Lower leg skin (tissue), 4 donors: Measurements from ENCODE around the gene ARAP1. TPM values are rescaled to one million over a fixed set of nuclear protein-coding genes. Genes with fewer than 3 reads are reported as not detected.

ENCODE experiments used
- DNase-seq, 2 donors: peaks; one replicate each; pipeline ENCODE4 v3.0.0-alpha.2; 2019; ENCODE audit warnings: low spot score in 2 of 2
- H3K4me3 ChIP-seq: fragments of 200-600 bp; sonication (generic); 2 replicates; pipeline ENCODE4 v1.5.1; 2017; ENCODE audit warnings: mild to moderate bottlenecking, low read depth; ENCODE audit not compliant: poor library complexity, severe bottlenecking
- POLR2A ChIP-seq, 2 donors: fragments of 450-650 bp; IDR thresholded peaks; one replicate each; pipeline ENCODE4 v1.6.1; 2016 to 2017; ENCODE audit warnings: antibody characterized with exemption in 2 of 2, mild to moderate bottlenecking in 1 of 2, moderate library complexity in 1 of 2
- WGBS, 2 donors: methylation state at CpG; one replicate each; pipeline ENCODE4 v1.1.5; 2018; 5-methylcytosine and 5-hydroxymethylcytosine counted together
- intact Hi-C: fragments of 100-400 bp; cut with DNase I; formaldehyde crosslinking; loops from one replicate; pipeline ENCODE4 v1.15.0; 2023; ENCODE audit warnings: low total_unique reads
- total RNA-seq, 4 donors: library from RNA; depleted of rRNA; stranded (reverse); fragments of >200 nt; gene quantifications; one replicate each; pipeline ENCODE4 v1.1.0, GENCODE V29; 2016
- TF ChIP-seq, protein P1 (sequence below), 3 donors: fragments of 450-650 bp; IDR thresholded peaks; one replicate each; pipeline ENCODE4 v1.5.1; 2016; ENCODE audit warnings: antibody characterized with exemption in 3 of 3, mild to moderate bottlenecking in 3 of 3, moderate library complexity in 2 of 3

The ARAP1 gene
- total RNA-seq, 4 donors from 2014 or later: 60.6 to 89.6 (median 80.6) TPM

DNA sequence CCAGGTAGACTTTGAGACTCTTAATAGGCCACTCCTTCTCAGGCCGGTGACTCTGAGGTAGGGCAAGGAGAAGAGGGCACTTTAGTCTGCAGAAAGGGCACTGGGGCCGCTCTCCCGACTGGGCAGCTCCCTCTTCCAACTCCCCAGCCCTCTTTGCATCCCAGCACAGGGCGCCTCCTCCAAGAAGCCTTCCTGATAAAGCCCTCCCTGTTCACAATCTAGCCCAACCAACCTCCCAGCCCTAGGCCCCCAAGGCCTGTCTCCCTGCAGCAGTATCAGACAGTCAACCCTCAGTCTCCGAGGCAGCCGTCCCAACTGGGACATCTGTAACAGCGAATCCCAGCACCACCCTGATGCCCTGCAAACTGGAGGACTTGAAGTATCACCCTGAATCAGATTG lies 63.7 kb downstream of the ARAP1 start:
- intact Hi-C loops: no loop called here
- no peak overlapping the region for H3K4me3 ChIP-seq
- 89 to 95% methylated on average over 7 of the region's 7 CpGs for WGBS, 2 donors
- TF ChIP-seq POLR2A (IDR thresholded peaks at IDR 0.05): no peak
- TF ChIP-seq, protein P1, sequence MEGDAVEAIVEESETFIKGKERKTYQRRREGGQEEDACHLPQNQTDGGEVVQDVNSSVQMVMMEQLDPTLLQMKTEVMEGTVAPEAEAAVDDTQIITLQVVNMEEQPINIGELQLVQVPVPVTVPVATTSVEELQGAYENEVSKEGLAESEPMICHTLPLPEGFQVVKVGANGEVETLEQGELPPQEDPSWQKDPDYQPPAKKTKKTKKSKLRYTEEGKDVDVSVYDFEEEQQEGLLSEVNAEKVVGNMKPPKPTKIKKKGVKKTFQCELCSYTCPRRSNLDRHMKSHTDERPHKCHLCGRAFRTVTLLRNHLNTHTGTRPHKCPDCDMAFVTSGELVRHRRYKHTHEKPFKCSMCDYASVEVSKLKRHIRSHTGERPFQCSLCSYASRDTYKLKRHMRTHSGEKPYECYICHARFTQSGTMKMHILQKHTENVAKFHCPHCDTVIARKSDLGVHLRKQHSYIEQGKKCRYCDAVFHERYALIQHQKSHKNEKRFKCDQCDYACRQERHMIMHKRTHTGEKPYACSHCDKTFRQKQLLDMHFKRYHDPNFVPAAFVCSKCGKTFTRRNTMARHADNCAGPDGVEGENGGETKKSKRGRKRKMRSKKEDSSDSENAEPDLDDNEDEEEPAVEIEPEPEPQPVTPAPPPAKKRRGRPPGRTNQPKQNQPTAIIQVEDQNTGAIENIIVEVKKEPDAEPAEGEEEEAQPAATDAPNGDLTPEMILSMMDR (IDR thresholded peaks at IDR 0.05): no peak
- no peak for DNase-seq

DNA sequence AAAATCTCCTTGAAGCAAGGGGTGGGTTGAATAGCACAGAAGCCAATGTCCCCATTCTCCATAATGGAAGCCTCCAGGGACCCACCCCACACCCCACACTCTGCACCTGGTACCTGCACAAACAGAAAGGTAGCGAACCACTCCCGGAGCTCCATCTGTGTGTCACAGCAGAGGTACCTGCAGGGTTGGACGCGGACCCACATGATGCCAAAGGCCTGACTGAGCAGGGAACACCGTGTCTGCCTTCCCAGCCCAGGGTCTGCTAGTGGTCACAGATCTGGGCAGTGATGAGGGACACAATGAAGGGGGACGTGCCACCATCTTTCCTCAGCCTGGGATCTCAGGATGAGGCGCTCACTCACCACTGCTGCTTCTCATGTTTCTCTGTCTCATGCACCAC lies 64.9 kb downstream of the ARAP1 start:
- TF ChIP-seq, protein P1 (IDR thresholded peaks at IDR 0.05): no peak
- TF ChIP-seq POLR2A (IDR thresholded peaks at IDR 0.05): no peak
- no peak for DNase-seq
- WGBS, 2 donors: 88 to 91% methylated on average over 7 of the region's 7 CpGs
- intact Hi-C loops: no loop called here
- H3K4me3 ChIP-seq: no peak overlapping the region

DNA sequence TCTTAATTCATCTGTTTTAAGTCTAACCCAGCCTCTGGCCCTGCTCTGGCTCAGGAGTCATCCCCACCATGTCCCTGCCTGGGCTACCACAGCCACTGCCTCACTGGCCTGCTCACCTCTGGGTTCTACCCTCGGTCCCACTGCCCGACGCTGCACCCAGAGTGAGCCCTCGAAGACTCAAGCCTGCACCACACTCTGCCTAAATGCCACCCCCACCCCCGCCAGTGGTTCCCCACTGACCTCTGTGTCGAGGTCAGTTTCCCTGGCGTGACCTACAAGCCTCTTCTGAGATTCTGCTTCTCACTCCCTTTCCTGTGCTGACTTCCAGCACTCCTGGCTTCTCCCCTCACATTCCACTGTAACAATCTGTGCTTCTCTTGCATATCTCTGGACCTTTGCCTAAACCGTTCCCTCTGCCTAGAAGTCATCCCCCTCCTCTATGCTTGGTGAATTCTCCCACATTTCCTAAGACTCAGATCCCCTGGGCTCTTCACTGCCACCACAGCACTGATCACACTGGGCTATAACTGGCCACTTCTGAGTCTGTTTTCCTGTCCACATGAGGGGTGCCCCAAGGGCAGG lies 65.5 kb downstream of the ARAP1 start:
- intact Hi-C loops: no loop called here
- WGBS, 2 donors: 70 to 79% methylated on average over 8 of the region's 8 CpGs
- TF ChIP-seq, protein P1 (IDR thresholded peaks at IDR 0.05): no peak
- TF ChIP-seq POLR2A (IDR thresholded peaks at IDR 0.05): no peak
- H3K4me3 ChIP-seq: no peak overlapping the region
- DNase-seq: no peak

DNA sequence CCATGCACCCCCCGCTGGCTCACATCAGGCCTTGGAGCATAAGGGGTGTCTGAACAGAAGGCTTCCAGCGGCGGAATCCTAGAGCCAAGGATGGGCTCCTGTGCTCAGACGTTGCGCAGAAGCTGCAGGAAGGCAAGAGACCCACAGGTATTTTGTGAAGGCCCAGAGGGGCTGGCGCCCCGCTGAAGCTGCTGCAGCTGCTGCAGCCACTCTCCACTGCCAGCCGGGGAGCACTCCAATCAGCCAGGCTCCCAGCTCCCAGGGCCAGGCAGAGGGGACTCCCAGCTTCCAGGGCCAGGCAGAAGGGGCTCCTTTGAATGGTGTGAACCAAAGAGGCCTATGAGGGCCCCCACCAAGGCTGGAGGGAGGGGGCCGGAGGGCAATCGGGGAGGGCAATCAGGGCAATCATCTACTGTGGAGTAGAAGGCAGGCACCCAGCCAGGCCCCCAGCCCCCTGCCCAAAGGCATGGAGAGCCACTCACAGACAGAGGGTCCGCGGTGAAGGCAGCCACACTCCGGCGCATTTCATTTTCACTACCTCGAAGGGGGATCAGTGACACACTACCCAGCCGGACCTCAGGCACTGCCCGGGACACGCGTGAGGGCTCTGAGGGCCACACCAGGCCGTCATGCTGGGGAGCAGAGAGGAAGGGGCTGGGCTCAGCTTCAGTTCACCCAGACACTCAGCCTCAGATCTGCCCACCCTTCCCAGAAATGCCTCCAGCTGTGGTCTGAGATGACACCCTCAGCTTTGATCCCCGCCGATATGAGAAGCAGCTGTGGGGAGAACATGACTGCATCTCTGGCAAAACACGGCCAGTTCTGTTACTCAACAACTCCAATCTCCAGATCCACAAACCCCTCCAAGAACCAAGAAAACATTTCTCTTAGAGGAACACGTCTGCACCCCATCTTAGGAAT lies 66.4 kb downstream of the ARAP1 start:
- intact Hi-C loops: no loop called here
- WGBS, 2 donors: 54 to 69% methylated on average over 17 to 19 of the region's 24 CpGs
- no peak for DNase-seq
- no peak overlapping the region for H3K4me3 ChIP-seq
- TF ChIP-seq, protein P1 (IDR thresholded peaks at IDR 0.05): no peak
- no peak for TF ChIP-seq POLR2A (IDR thresholded peaks at IDR 0.05)

DNA sequence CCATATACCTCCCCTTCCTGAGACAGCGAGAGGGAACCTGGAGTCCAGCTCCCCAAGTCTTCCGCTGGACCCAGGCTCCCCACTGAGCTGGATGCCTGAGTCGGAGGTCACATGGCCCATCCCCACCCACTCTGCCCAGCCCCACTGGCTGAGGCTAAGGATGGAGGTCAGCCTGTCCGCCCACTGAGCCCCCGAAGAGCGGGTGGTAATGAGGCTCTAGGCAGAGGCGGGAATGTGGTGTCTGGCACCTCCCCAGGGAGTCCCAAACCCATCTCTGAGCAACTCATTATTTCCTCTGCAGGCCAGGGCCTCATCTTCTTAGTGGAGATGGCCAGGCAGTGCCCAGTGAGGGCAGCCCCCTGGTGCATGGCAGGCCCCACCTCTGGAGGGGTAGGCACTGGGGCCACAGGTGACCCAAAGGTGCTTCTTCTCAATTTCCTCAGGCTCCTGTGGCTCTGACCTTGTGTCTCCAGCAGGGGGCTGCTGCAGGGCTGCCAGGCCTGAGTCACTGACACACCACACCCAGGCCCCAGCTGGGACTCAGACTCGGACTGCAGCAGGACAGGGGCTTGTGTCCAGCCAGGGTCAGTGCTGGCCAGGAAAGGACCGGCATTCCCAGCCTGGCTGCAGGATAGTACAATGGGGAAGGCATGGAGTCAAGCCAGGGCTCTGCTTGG lies 67.8 kb downstream of the ARAP1 start:
- TF ChIP-seq, protein P1 (IDR thresholded peaks at IDR 0.05): no peak
- TF ChIP-seq POLR2A (IDR thresholded peaks at IDR 0.05): no peak
- 29 to 47% methylated on average over 2 to 9 of the region's 9 CpGs for WGBS, 2 donors
- intact Hi-C loops: no loop called here
- H3K4me3 ChIP-seq: no peak overlapping the region
- DNase-seq: peak; percentile 63 to 92
